T47D (cell line): ENCODE measurements around the gene MERTK.
"Not testable (repeated sequence)": the region's sequence is repeated elsewhere in the genome, so short reads cannot be mapped to it uniquely, and the experiment has no call there.

Experiments
- DNase-seq, 2 experiments: peaks; one replicate each; pipeline versions ENCODE4 v3.0.0 to v3.0.0-alpha.2; 2011 to 2012; ENCODE audit warnings: low read depth in 1 of 2, low spot score in 1 of 2
- JUND ChIP-seq: IDR thresholded peaks from 2 replicates; pipeline ENCODE4 v1.6.1; 2012; ENCODE audit warnings: low read depth
- in situ Hi-C: cut with HindIII; loops from 2 replicates; pipeline ENCODE4 v1.10.0; 2016; ENCODE audit warnings: low sequenced_read_pairs, low pct_unique_long_range_greater_than_20kb

Gene MERTK

GRCh38 chr2:112033600-112033999 lies 135.2 kb downstream of the MERTK start:
- no peak for DNase-seq
- TF ChIP-seq JUND: no peak
- in situ Hi-C loops: no loop called here

- in situ Hi-C loops: no loop called here
- TF ChIP-seq JUND: no peak
- no peak for DNase-seq
Observed at GRCh38 chr2:112034924-112035323, 136.5 kb downstream of the MERTK start.

GRCh38 chr2:112035786-112036185 lies 137.4 kb downstream of the MERTK start:
- in situ Hi-C loops: no loop called here

GRCh38 chr2:112039556-112039955 lies 141.1 kb downstream of the MERTK start:
- DNase-seq, in situ Hi-C loops: not testable (repeated sequence)

More at GRCh38 chr2:112035786-112036185, 137.4 kb downstream of the MERTK start:
- DNase-seq: no peak
- TF ChIP-seq JUND: no peak

GRCh38 chr2:112040066-112040465 lies 141.7 kb downstream of the MERTK start:
- DNase-seq, in situ Hi-C loops: not testable (repeated sequence)

GRCh38 chr2:112041460-112041859 lies 143.1 kb downstream of the MERTK start:
- in situ Hi-C loops, DNase-seq: not testable (repeated sequence)

GRCh38 chr2:112045446-112046014 lies 147.1 kb downstream of the MERTK start:
- no peak for TF ChIP-seq JUND
- no peak for DNase-seq
- in situ Hi-C loops: no loop called here

GRCh38 chr2:112046231-112046630 lies 147.8 kb downstream of the MERTK start:
- TF ChIP-seq JUND: no peak
- in situ Hi-C loops: no loop called here
- DNase-seq: no peak

- TF ChIP-seq JUND: no peak
Observed at GRCh38 chr2:112047537-112048235, 149.3 kb downstream of the MERTK start.

GRCh38 chr2:112048236-112048592 lies 149.8 kb downstream of the MERTK start:
- no peak for DNase-seq
- no peak for TF ChIP-seq JUND
- in situ Hi-C loops: no loop called here

More at GRCh38 chr2:112047537-112048235, 149.3 kb downstream of the MERTK start:
- in situ Hi-C loops: no loop called here
- no peak for DNase-seq

GRCh38 chr2:112048887-112049286 lies 150.5 kb downstream of the MERTK start:
- peak in 1 of 2 experiments; percentile 67 for DNase-seq
- TF ChIP-seq JUND: no peak
- in situ Hi-C loops: no loop called here

- in situ Hi-C loops: no loop called here
- DNase-seq: no peak
- no peak for TF ChIP-seq JUND
Observed at GRCh38 chr2:112050316-112050715, 151.9 kb downstream of the MERTK start.

GRCh38 chr2:112053917-112054846 lies 155.8 kb downstream of the MERTK start:
- DNase-seq: peak; percentile 65 to 96
- in situ Hi-C loops: no loop called here
- no peak for TF ChIP-seq JUND
